ENCODE measurements around the gene S100PBP.

DNA sequence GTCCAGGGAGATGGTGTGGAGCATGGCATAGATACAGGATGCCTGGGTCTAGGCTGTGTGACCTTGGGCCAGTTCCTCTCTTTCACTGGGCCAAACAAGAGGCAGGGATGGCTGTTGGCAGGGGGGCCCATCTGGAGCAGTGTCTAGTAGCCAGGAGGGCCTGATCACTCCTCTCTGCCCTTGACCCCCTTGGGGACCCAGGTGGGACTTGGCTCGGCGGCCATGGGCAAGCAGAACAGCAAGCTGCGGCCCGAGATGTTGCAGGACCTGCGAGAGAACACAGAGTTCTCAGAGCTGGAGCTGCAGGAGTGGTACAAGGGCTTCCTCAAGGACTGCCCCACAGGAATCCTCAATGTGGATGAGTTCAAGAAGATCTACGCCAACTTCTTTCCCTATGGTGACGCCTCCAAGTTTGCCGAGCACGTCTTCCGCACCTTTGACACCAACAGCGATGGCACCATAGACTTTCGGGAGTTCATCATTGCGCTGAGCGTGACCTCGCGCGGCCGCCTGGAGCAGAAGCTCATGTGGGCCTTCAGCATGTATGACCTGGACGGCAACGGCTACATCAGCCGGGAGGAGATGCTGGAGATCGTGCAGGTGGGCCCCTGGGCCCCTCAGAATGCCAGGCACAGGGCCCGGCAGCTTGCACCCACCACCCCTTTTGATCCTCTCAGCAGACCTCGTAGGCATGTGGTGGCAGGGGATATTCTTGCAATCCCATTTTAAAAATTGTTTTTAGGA is 71.4 kb downstream of the S100PBP start:
- TF ChIP-seq, protein P1, sequence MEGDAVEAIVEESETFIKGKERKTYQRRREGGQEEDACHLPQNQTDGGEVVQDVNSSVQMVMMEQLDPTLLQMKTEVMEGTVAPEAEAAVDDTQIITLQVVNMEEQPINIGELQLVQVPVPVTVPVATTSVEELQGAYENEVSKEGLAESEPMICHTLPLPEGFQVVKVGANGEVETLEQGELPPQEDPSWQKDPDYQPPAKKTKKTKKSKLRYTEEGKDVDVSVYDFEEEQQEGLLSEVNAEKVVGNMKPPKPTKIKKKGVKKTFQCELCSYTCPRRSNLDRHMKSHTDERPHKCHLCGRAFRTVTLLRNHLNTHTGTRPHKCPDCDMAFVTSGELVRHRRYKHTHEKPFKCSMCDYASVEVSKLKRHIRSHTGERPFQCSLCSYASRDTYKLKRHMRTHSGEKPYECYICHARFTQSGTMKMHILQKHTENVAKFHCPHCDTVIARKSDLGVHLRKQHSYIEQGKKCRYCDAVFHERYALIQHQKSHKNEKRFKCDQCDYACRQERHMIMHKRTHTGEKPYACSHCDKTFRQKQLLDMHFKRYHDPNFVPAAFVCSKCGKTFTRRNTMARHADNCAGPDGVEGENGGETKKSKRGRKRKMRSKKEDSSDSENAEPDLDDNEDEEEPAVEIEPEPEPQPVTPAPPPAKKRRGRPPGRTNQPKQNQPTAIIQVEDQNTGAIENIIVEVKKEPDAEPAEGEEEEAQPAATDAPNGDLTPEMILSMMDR (IDR thresholded peaks at IDR 0.05) = no peak
- TF ChIP-seq POLR2A (IDR thresholded peaks at IDR 0.05) = no peak
- no peak for TF ChIP-seq POLR2AphosphoS5 (IDR thresholded peaks at IDR 0.05)

Measured in breast epithelium (tissue), 3 donors.